HG03196 (cell line): ENCODE data around the gene SNX19.
A peak's percentile ranks its signal among the peaks of the same experiment; 100 is the strongest.
"Not testable (repeated sequence)": the region's sequence is repeated elsewhere in the genome, so short reads cannot be mapped to it uniquely, and the experiment has no call there.

Experiments used
- ATAC-seq: cut with Tn5 transposase; IDR thresholded peaks from one replicate; pipeline ENCODE4 v1.9.1; 2021; ENCODE audit not compliant: unreplicated experiment

Gene SNX19

DNA sequence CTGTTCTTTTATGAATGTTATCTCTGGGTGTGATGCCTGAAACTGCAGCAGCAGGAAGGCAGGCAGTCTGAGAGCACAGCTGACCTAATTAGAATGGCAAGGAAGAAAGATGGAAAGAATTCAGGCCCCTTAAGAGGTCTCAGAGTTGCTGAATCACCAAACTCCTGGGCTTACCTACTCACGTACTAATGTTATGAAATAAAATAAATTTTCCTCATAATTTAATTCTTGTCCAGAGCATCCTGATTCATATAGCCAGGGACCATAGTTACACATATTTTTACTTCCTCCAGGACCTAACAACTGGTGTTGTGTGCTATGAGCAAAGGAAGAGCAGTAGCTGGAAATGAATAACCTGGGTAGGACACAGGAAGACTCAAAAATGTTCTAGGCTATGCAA, 41.9 kb downstream of the SNX19 start:
- no peak for ATAC-seq

DNA sequence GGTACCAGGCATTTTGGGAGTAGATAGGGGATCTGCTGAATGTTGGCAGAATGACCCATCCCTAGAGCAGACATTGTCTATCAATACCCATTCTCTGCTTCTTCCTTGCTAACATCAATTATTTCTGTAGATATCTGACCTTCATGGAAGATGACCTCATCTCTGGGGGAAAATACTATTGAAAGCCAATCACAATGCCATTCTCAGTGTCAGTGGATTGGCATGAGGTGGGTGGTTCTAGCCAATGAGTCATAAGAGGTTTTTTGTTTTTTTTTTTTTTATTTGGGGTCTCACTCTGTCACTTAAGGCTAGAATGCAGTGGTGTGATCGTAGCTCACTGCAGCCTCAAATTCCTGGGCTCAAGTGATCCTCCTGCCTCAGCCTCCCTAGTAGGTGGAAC, 42.5 kb downstream of the SNX19 start:
- ATAC-seq, result no peak

DNA sequence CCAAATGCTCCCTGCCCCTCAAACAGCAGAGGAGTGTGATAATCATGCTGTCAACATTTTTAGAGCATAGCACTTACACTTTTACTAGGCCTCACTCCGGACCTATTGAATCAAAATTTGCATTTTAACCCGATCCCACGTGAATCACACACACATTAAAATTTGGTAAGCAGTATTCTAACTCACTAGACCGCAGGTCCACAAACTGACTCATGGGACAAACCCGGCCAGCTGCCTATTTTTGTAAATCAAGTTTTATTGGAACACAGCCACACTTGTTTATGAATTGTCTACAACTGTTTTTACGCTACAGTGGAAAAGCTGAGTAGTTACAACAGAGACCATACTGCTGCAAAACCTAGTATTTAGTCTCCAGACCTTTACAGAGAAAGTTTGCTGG, 43.3 kb downstream of the SNX19 start:
- ATAC-seq, result no peak

DNA sequence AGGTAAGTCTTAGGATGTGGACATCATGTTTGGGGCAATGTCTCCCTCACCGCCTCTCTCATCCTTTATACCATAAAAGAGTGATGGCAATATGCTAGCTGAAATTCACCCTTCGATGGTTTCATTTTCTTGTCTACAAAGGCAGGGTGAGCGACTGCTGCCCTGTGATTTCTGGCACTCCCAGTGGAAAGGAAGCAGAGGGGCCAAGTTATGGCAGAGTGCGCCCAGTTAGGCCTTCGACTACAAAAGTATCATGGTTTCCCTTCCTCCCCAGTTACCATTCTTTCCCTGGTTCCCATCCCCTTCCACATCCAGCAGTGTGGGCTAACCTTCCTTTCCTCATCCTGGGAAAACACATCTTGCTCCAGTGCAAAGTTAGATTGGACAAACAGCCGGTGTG, 43.8 kb downstream of the SNX19 start:
- ATAC-seq, result no peak

DNA sequence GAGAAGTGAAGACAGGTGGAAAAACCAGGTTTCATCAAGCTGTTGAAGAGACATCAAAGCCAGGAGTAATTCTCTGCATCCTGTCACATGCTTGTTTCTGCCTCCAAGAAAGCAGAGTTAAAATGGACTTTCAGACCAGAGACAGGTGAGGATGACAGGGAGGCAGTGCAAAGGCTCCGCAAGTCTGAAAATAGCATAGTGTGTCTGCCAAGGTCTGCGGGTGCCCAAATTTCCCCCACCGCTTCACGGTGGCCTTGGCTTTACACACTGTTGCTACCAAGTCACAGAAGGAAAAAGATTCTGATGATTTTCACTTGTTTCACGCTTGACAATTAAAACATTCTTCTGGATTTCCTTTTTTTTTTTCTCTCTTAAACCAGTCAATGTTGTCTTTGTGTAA, 44.2 kb downstream of the SNX19 start:
- no peak for ATAC-seq

DNA sequence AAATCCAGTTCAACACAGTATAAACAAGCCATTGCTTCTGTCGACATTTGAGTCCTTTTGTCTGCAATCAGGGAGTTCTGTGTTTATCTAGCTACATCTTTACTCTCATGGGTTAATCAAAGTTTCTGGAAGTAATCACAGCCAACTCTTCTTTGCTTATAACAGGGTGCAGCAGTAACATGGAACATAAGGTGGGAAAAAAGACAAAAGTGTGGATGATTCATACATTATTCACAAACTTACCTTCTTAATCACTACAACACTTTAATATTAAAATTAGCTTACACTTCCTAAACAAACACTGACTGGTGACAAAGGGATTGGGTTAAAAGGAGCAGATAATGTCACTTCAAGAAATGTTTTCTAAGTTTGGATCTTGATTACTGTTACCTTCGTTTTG, 44.7 kb downstream of the SNX19 start:
- no peak for ATAC-seq

DNA sequence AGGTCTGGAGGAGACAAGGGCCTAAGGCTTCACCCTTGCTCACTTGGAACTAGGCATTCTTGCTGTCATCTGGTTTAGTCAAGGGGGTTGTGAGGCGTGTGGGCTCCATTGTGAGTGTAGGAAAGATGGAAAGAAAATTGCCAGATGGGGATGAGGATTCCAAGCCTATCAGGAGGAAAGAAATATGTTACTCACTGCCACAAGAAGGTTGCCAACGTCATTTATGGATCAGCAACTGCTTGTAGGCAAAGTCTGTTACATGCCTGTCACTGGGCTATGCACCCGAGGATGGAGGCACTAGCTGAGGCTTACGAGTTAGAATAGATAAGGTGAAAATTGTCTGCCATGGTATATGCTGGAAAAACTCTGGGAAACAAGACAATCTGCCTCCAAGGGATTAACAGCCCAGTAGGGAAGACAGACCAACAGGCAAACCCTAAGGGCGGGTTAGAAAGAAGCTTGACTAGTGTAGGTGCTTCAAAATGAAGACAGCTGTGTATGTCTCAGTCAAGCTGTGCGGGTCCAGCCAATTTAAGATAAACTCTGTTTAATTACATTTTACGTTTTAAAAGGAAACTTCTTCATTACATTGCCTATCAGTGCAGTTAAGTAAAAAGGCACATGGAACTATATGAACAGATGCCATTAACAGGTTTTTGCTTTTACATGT, 47.4 kb downstream of the SNX19 start:
- no peak for ATAC-seq

DNA sequence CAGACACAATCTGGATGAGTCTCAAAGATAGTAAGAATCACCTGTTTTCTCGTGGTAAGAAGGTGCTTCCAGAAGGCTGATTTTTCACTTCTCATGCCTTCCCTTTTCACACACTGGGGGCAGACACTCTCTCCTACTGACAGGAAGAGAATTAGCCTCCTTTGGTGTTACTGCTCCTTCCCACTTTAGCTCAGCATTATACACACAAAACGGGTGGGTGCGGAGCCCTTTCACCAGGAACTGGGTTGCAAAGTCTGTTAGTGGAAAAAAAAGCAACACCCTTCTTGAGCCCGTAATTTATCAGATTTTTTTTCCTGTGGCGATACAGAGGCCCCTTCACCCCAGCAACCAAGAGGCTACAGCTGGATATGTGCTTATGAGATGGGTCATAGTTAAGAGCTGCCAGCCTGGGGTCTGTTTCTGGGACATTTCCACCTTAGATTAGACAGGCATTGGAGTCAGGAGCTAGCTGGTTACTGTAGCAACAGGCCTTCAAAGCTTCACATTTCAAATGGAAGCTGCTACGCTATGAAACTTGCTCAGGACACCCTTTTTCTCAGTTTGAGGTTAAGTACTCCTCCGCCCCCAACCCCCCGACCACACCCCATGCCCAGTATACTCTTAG, 48.1 kb downstream of the SNX19 start:
- no peak for ATAC-seq

DNA sequence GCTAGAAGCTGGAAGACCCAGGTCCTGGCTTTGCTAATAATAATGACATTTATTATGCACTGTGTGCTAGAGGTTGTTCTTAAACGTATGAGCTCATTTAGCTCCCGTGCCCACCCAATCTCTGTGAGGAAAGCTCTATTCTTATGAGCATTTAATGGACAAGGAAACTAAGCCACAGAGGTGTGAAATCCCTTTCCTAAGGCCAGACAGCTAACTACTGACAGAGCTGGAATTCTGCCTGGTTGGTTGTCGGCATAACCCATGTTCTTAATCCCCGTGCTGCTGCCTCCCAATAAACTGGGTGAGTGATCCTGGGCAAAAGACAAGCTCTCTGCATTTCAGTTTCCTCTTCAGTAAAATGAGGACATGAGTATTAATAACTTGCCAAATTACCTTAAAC, 49.4 kb downstream of the SNX19 start:
- no peak for ATAC-seq

DNA sequence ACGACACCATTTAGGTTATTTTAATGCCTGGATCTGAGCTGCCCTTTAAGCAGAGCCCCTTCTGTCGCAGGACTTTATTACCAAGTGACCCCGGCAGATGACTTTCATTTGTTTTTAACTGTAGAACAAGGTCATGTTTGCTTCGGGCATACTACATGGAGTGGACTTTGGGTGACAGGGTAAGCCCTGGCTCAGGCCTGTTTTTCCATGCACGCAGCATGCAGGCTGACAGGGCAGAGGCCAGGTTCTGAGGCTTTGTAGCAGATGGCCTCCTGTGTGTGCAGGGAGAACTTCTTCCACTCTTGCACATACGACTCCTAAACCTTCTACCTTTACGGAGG, 50.5 kb downstream of the SNX19 start:
- no peak for ATAC-seq

DNA sequence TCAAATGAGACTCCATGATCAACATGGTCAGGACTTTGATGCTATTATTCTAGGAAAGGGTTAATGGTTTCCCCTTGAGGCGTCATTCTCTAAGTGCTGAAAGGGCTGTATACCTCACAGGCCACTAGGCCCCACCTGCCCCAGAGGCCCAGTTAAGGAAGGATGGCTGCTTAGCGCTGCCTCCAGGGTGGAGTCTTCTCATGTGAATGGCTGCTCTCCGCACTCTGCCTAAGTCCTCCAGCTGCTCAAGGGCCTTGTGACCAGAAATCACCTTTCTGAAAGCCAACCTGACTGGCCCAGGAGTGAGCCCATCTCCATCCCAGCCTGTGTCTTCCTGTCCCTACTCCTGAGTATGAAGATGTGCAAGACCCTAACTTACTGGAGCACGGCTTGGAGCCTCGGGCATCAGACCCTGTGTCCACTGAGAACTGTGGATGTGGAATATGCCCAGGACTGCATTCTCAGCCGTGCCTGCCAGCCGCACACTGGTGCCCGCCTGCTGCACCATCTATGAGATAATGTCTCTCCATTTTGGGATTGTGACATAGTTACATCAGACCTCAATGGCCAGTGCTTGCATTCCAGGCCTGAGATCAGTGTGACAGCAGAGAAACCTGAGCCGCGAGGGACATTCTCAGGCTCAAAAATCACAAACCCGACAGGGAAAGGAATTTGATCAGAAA, 51.0 kb downstream of the SNX19 start:
- no peak for ATAC-seq

DNA sequence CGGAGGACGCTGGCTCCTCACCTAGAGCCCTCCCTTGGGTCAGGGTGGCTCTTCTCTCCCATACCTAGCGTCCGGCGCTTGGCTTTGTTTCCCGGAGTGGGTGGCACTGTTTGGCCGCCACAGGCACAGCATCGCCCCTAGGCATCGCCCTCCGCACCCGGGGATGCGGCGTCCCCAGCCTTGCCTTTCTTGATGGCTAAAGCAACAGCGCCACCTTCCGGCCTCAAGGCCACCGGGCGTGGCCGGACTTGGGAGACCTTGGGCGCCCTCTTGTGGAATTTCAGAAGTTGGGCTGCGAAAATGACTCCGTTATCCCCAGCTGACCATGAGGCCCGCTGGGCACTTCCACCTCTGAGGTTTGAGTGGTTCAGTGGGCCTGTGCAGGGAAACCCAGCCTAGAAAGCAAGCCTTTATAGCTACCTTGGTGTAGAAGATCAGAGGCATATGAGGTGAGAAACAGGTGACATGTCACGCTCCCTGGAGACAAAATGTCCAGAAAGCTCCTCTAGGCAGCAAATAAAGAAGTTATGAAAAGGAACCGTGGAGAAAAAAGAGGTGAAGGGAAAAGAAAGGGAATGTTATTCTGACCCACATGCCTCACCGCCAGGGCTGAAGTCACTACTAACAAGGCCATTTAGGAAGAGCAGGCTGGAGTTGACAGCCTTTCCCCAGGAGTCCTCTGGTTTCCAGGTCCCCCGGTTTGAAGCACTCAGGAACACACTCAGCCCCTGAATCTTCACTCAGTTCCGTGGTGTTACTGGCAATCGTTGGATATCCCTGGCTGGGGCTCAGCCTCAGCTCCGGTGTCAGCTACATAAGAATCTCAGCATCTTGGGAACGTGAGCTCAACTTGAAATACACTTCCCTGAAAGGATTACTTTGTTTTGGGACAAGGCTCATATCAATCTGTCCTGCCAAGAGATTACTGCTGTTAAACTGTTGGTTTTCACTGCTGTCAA, 54.1 kb downstream of the SNX19 start:
- ATAC-seq, result peak; percentile 70

DNA sequence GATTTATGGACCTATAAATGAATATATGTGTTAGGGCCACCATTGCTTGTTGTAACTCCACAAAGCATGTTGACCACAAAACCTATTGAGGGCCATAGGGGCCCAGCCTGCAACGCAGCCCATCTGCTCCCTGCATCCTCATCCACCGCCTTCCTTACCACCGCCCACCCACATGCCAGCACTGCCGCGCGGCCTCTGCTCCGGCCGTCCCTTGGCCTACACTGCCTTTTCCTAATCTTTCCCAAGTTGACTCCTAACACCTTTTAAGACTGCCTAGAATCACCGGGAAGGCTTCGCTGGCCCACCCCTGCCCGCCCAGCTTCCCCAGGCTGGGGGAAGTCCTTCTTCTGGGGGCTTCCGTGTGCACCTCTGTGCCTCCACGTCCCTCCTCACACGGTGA, 55.0 kb downstream of the SNX19 start:
- ATAC-seq, result no peak

DNA sequence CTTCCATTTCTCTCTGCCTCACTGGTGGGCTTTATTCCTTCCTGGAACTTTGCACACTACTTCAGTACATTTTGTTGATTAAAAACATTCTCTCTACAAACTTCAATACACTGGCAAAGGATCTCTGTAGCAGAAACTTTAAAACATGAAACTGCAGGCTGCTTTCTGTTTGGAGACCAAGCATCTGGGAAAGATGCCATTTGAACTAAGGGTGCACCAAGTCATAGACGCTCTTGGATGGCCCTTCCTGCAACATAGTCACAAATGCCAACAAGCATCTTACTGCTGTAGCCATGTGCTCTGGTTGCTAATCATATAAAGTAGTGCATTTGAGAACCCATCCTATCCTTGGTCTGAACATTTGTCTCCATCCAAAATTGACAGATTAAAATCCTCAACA, 56.4 kb downstream of the SNX19 start:
- no peak for ATAC-seq

DNA sequence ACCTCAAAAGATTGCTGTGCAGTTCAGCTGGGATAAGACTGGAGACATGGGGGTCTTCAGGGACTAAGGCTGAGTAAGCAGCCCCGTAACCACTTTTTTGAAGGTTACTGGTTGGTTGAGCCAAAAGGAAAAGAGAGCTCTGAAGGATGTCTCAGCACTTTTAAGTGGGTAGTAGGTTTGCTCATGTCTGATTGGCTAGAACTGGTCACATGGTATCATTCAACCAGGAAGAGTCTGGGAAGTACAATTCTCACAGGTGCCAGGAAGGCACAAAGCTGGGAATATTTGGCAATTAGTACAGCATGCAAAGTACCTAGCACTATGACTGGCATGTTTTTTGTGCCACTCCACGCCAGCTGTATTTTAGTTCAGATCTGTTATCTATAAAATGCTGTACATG, 58.1 kb downstream of the SNX19 start:
- no peak for ATAC-seq

DNA sequence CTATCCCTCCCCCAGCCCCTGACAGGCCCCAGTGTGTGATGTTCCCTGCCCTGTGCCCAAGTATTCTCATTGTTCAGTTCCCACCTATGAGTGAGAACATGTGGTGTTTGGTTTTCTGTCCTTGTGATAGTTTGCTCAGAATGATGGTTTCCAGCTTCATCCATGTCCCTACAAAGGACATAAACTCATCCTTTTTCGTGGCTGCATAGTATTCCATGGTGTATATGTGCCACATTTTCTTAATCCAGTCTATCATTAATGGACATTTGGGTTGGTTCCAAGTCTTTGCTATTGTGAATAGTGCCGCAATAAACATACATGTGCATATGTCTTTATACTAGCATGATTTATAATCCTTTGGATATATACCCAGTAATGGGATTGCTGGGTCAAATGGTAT, 60.6 kb downstream of the SNX19 start:
- not testable (repeated sequence) for ATAC-seq

DNA sequence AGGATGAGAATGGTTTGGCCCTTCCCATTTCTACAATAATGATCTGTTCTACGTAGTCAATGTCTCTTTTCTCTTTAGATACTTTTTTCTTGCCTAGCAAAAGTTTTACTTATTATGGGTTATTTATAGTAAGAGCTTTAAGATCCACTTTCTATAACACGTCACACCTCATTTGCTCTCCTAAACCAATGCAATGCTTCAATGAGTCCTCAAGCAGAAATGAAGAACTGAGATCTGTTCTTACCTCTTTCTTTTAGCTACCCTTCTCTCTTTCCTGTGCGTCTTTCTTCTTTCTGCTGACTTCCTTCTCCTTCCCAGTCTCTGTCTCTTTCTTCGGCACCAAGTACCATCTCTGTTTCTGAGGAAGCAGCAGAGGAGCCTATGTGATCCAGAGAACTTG, 61.8 kb downstream of the SNX19 start:
- ATAC-seq, result no peak

DNA sequence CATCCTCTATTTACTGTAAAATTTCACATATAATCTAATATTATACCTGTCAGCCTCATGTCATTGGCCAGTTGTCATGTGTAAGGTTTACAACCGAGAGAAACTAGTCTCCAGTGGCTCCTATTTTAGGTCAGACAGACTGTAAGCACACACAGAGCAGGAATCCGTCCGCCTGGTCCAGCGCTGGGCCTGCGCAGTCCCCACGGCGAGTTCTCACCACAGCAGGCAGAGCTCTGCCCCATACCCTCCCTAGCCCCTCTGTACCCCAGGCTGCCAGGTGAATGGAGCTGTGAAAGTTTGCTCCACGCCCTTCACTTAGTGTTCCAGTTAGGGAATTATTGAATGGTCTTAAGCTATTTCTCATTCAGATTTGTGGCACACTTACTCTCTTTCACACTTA, 63.7 kb downstream of the SNX19 start:
- no peak for ATAC-seq

DNA sequence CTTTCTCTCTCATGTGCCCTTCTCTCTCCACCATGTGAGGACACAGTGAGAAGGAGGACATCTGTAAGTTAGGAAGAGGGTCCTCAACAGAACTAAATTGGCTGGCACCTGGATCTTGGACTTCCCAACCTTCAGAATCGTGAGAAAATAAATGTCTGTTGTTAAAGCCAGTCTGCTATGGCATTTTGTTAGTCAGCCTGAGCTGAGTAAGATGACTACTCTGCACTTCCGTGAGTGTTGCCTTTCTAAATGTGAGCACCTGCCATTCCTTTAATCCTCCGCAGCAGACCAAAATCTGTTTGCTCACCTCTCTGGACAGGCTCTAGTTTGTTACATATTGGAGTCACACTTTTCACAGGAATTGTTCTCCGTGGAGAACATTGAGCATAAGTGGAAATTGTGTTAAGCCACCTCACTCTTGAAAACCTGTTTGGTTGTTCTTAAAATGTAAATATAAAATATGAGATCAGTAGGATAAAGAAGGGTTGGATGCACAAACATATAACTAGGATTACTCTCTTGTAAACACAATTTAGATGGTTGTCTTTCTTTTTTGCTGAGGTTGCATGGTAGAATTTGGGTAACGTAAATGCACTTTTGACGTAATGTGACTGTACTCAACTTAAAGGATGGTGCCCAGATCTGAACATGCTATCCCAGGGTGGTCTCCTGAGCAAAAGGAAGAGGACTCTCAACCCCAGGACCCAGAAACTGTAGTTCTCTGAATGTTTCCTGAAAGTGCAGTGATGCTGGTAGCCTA, 65.9 kb downstream of the SNX19 start:
- ATAC-seq, result no peak

DNA sequence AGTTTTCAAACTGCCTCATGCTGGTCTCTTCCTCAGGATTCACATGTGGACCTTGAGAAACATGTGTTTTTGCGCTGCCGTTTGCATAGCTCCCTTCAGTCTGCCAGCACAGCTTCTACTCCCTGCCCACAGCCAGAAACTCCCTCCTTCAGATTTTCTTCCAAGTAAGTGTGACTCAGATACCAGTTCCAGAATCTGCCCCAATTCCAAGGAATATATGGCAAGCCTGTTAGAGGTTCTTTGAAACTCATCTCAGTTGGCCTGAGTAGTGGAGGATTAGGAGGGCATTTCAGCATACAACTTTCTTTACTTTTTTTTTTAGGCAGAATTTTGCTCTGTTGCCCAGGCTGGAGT, 67.1 kb downstream of the SNX19 start:
- no peak for ATAC-seq
